Right lobe of liver (tissue), 6 donors: ENCODE results near the gene KIRREL3. TPM values are rescaled to one million over a fixed set of nuclear protein-coding genes. Genes with fewer than 3 reads are reported as not detected.

Source experiments
- ATAC-seq, 4 donors: fragments of 200-7000 bp; cut with Tn5 transposase; one replicate each; pipeline ENCODE4 v1.9.1; 2020; ENCODE audit warnings: mild to moderate bottlenecking in 4 of 4, moderate library complexity in 4 of 4
- DNase-seq, 3 donors: peaks; one replicate each; pipeline ENCODE4 v3.0.0-alpha.2; 2020
- H3K27ac ChIP-seq, 3 donors: fragments of 200-600 bp; one replicate each; pipeline ENCODE4 v1.8.0; 2022
- H3K27me3 ChIP-seq, 2 donors: fragments of 200-600 bp; one replicate each; pipeline ENCODE4 v1.8.0; 2022
- H3K36me3 ChIP-seq, 4 donors: fragments of 200-600 bp; sonication (generic) in 1 of 4; one replicate each; pipeline versions ENCODE4 v1.5.1 to v1.8.0; 2017 to 2022; ENCODE audit warnings: control low read depth in 1 of 4
- H3K4me1 ChIP-seq, 4 donors: fragments of 200-600 bp; sonication (generic) in 1 of 4; one replicate each; pipeline versions ENCODE4 v1.5.1 to v1.8.0; 2017 to 2022; ENCODE audit warnings: control low read depth in 1 of 4
- H3K4me3 ChIP-seq, 3 donors: fragments of 200-600 bp; one replicate each; pipeline ENCODE4 v1.8.0; 2022
- H3K9me3 ChIP-seq, 4 donors: fragments of 200-600 bp; sonication (generic) in 1 of 4; one replicate each; pipeline versions ENCODE4 v1.5.1 to v1.8.0; 2017 to 2022; ENCODE audit warnings: control low read depth in 1 of 4
- POLR2A ChIP-seq: fragments of 450-650 bp; IDR thresholded peaks from one replicate; pipeline ENCODE4 v1.6.1; 2017; ENCODE audit warnings: antibody characterized with exemption, mild to moderate bottlenecking
- WGBS: methylation state at CpG from one replicate; pipeline ENCODE4 v1.1.6; 2018; ENCODE audit warnings: low coverage, low lambda C conversion rate; ENCODE audit not compliant: insufficient coverage; ENCODE audit errors: missing lambda C conversion rate; 5-methylcytosine and 5-hydroxymethylcytosine counted together
- intact Hi-C, 2 donors: fragments of 100-400 bp; cut with DNase I; formaldehyde crosslinking; loops; one replicate each; pipeline versions ENCODE4 v1.11.2 to v1.14.1; 2022
- total RNA-seq, 6 experiments: library from RNA; depleted of rRNA in 2 of 6; stranded (reverse); fragments of >200 nt in 2 of 6; fragmentation: NEBNext Ultra II Directional in 3 of 6; extraction: Animal tissue kit (Norgen Biotek cat#: 25700) in 3 of 6; gene quantifications; one replicate each; pipeline versions ENCODE4 v1.1.0 to v1.2.4, GENCODE V29; 2016 to 2023
- TF ChIP-seq, protein P1 (sequence below), 4 donors: fragments of 200-600 bp in 3 of 4; fragments of 450-650 bp in 1 of 4; IDR thresholded peaks; one replicate each; pipeline versions ENCODE4 v1.5.1 to v1.8.0; 2016 to 2022; ENCODE audit warnings: antibody characterized with exemption in 4 of 4, mild to moderate bottlenecking in 2 of 4
- donor health status: DM: no; HTN: yes; CAD: no.
- donor health status: DM: no; HTN: no; CAD: no.
- donor health status: DM: no; HTN: no; CAD: no.
- donor health status: DM: no; HTN: yes; CAD: no.
- donor health status: DM: no; HTN: yes; CAD: no.

KIRREL3 gene
- total RNA-seq, 6 experiments from 2014 or later, result not detected

DNA sequence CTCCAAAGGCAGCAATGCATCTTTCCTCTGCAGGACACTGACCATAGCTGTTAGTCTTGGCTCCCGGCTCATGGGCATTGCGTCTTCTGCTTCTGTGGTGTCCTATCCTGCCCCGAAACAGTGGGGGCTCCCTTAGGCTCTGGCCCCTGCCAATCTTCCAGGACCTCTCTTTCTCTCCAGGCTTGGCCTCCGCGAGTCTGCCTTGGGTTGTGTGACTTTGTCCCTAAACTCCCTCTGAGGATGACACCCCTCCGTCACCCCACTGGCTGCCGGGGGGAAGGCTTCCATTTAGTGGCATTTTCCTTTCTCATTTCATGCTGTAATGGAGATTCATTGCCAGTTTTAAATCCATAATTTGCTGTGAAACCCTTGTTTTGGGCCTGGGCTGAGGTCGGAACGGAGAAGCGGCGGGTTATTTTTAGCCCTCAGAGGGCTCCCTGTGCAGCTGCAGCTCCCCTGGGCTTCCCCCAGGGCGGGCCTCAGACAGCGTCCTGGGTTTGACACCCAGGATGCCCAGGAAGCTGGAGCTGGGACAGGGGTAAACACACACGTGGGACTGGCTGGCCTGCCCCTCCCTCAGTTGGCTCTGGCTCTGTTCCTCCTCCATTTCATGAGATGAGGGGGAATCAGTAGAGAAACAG is 489.0 kb downstream of the KIRREL3 start:
- no peaks in the 10 kb centered on the region for H3K4me1 ChIP-seq
- H3K27ac ChIP-seq, result no peak overlapping the region
- ATAC-seq, result no peak
- no peaks in the 10 kb centered on the region for H3K9me3 ChIP-seq
- no peaks in the 10 kb centered on the region for H3K27me3 ChIP-seq
- intact Hi-C loops, result no loop called here
- no peaks in the 10 kb centered on the region for H3K36me3 ChIP-seq
- DNase-seq, result no peak
- TF ChIP-seq, protein P1, sequence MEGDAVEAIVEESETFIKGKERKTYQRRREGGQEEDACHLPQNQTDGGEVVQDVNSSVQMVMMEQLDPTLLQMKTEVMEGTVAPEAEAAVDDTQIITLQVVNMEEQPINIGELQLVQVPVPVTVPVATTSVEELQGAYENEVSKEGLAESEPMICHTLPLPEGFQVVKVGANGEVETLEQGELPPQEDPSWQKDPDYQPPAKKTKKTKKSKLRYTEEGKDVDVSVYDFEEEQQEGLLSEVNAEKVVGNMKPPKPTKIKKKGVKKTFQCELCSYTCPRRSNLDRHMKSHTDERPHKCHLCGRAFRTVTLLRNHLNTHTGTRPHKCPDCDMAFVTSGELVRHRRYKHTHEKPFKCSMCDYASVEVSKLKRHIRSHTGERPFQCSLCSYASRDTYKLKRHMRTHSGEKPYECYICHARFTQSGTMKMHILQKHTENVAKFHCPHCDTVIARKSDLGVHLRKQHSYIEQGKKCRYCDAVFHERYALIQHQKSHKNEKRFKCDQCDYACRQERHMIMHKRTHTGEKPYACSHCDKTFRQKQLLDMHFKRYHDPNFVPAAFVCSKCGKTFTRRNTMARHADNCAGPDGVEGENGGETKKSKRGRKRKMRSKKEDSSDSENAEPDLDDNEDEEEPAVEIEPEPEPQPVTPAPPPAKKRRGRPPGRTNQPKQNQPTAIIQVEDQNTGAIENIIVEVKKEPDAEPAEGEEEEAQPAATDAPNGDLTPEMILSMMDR (IDR thresholded peaks at IDR 0.05), result no peak
- TF ChIP-seq POLR2A, result no peak
- no peak overlapping the region for H3K4me3 ChIP-seq
- 60% methylated on average over 9 of the region's 14 CpGs for WGBS

DNA sequence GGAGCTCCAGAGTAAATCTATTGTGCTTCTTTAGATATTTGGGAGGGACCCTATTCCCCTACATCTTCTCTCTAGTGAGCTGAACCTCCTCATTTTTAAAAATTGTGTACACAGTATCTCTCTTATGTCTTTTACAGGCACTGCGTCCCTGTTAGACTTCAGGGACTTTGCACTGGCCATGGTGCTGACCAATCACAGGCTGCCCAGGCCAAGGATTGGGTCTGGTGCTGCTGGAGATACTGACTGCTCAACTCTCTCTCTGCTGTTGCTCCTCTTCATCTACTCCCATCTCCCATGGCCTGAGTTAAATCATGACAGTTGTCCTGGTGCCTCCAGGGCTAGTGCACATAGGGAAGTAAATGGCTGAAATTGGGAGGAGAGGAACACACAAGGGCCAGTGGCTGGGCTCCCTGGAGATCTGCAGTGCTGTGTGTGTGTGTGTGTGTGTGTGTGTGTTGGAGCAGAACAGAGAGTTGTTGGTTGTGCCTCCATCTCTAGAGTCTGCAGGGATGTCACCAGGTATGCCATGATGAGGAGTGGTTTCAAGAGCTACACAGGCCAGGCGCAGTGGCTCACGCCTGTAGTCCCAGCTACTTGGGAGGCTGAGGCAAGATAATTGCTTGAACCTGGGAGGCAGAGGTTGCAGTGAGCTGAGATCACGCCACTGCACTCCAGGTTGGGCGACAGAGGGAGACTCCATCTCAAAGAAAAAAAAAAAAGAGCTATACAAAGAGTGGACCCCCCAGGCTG is 489.8 kb downstream of the KIRREL3 start:
- H3K27me3 ChIP-seq, result no peaks in the 10 kb centered on the region
- intact Hi-C loops, result no loop called here
- no peak for DNase-seq

DNA sequence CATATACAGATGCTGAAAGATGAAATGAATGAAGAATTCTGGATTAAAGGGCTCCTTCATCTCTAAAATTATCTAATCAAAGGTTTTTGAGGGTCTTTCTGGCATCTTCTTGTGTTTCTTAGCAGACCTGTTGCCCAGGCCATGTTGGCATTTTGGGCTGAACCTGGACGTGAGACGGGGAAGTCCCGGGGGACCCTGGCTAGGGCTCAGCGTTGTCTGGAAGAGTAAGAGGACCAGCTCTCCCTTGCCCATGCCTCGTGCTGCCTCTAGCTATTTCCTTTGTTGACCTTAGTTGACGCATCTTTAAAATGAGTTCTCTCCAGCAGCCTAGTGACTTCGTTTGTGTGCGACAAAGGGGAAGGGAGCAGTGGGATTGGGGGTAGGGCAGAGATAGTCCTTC is 492.9 kb downstream of the KIRREL3 start:
- Histone ChIP-seq H3K36me3 (no peaks in the 10 kb centered on the region), H3K27me3 (peaks cover 0 to under 1% of the 10 kb centered on the region in 2 donors), H3K27ac (no peak overlapping the region), H3K9me3 (no peaks in the 10 kb centered on the region), H3K4me1 (no peaks in the 10 kb centered on the region), H3K4me3 (no peak overlapping the region)
- WGBS, result 30% methylated on average over 6 of the region's 8 CpGs
- DNase-seq (no peak), ATAC-seq (no peak)
- TF ChIP-seq POLR2A, result no peak
- TF ChIP-seq, protein P1 (IDR thresholded peaks at IDR 0.05), result no peak
- intact Hi-C loops, result no loop called here

More for the DNA sequence above, 489.8 kb downstream of the KIRREL3 start:
- Histone ChIP-seq H3K9me3 (no peaks in the 10 kb centered on the region), H3K4me3 (no peak overlapping the region), H3K4me1 (no peaks in the 10 kb centered on the region), H3K27ac (no peak overlapping the region), H3K36me3 (no peaks in the 10 kb centered on the region)
- WGBS, result 56% methylated on average over 1 of the region's 5 CpGs
- no peak for TF ChIP-seq POLR2A
- TF ChIP-seq, protein P1 (IDR thresholded peaks at IDR 0.05), result no peak
- peak in 1 of 4 donors; percentile 17 for ATAC-seq

DNA sequence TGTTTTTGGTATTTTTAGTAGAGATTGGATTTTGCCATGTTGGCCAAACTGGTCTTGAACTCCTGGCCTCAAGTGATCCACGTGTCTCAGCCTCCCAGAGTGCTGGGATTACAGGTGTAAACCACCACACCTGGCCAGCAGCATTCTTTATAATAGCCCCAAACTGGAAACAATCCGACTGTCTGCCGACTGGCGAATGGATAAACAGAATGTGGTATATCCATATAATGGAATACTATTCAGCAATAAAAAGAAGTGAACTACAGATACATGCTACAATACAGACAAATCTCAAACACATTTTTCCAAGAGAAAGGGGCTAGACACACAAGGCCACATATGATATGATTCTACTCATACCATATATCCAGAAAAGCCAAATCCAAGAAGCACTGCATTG is 493.8 kb downstream of the KIRREL3 start:
- Histone ChIP-seq H3K4me1 (no peaks in the 10 kb centered on the region), H3K36me3 (no peaks in the 10 kb centered on the region), H3K27ac (no peak overlapping the region), H3K9me3 (no peaks in the 10 kb centered on the region), H3K4me3 (no peak overlapping the region), H3K27me3 (peaks cover 0 to 8% of the 10 kb centered on the region in 2 donors)
- intact Hi-C loops, result no loop called here
- ATAC-seq (no peak), DNase-seq (no peak)
- WGBS, result 64% methylated on average over 4 of the region's 4 CpGs
- TF ChIP-seq POLR2A, result no peak
- TF ChIP-seq, protein P1 (IDR thresholded peaks at IDR 0.05), result no peak
